Neuronal stem cell (in vitro differentiated cells): Measurements from ENCODE around the gene SPEF2.

Source experiments
- DNase-seq: peaks from one replicate; pipeline ENCODE4 v3.0.0-alpha.2; 2013; ENCODE audit warnings: low spot score
- H2AFZ ChIP-seq: one replicate; pipeline ENCODE4 v1.6.1; 2013; ENCODE audit warnings: mild to moderate bottlenecking, low read length, inconsistent platforms
- H2AK5ac ChIP-seq: 2 replicates; pipeline ENCODE4 v1.6.1; 2013; ENCODE audit warnings: low read depth, mild to moderate bottlenecking, inconsistent platforms, low read length, moderate library complexity, mixed read lengths
- H2BK120ac ChIP-seq: 2 replicates; pipeline ENCODE4 v1.6.1; 2013; ENCODE audit warnings: low read depth, mild to moderate bottlenecking, inconsistent platforms, low read length, moderate library complexity, mixed read lengths
- H2BK12ac ChIP-seq: one replicate; pipeline ENCODE4 v1.6.1; 2013; ENCODE audit warnings: low read length, inconsistent platforms
- H2BK15ac ChIP-seq: 2 replicates; pipeline ENCODE4 v1.6.1; 2013; ENCODE audit warnings: mild to moderate bottlenecking, low read length, inconsistent platforms, mixed read lengths
- H2BK5ac ChIP-seq: one replicate; pipeline ENCODE4 v1.6.1; 2013; ENCODE audit warnings: inconsistent platforms, mild to moderate bottlenecking, low read length, moderate library complexity
- H3K14ac ChIP-seq: one replicate; pipeline ENCODE4 v1.6.1; 2013; ENCODE audit warnings: low read length, inconsistent platforms
- H3K18ac ChIP-seq: 2 replicates; pipeline ENCODE4 v1.6.1; 2013; ENCODE audit warnings: low read length, inconsistent platforms
- H3K23ac ChIP-seq: 2 replicates; pipeline ENCODE4 v1.6.1; 2013; ENCODE audit warnings: low read depth, mild to moderate bottlenecking, mixed read lengths, low read length, inconsistent platforms; ENCODE audit not compliant: poor library complexity
- H3K27ac ChIP-seq: replicated peaks from 3 replicates; pipeline ENCODE4 v1.5.1; 2013; ENCODE audit warnings: low read length, inconsistent platforms
- H3K27me3 ChIP-seq, 3 experiments: 2 replicates each; pipeline ENCODE4 v1.6.1; 2013; ENCODE audit warnings: low read length in 3 of 3, mild to moderate bottlenecking in 2 of 3, inconsistent platforms in 1 of 3, low read depth in 1 of 3, mixed read lengths in 1 of 3, moderate library complexity in 1 of 3; ENCODE audit not compliant: control insufficient read depth in 3 of 3, insufficient read depth in 3 of 3
- H3K36me3 ChIP-seq, 2 donors: replicated peaks in 1 of 2; 2 replicates each; pipeline ENCODE4 v1.6.1; 2013; ENCODE audit warnings: low read length in 2 of 2; ENCODE audit not compliant: control insufficient read depth in 2 of 2, insufficient read depth in 2 of 2
- H3K4ac ChIP-seq: 2 replicates; pipeline ENCODE4 v1.6.1; 2013; ENCODE audit warnings: inconsistent platforms, mild to moderate bottlenecking, low read length, moderate library complexity
- H3K4me1 ChIP-seq, 2 donors: 1 replicate in 1 of 2; 2 replicates in 1 of 2; pipeline ENCODE4 v1.6.1; 2013; ENCODE audit warnings: low read length in 2 of 2, low read depth in 1 of 2; ENCODE audit not compliant: control insufficient read depth in 2 of 2, insufficient read depth in 1 of 2
- H3K4me2 ChIP-seq: one replicate; pipeline ENCODE4 v1.6.1; 2013; ENCODE audit warnings: mild to moderate bottlenecking, low read length, inconsistent platforms; ENCODE audit not compliant: insufficient read depth, poor library complexity, severe bottlenecking
- H3K4me3 ChIP-seq, 2 donors: 2 replicates each; pipeline ENCODE4 v1.5.1; 2013; ENCODE audit warnings: low read length in 2 of 2, mild to moderate bottlenecking in 2 of 2, inconsistent platforms in 1 of 2, moderate library complexity in 1 of 2
- H3K79me1 ChIP-seq: one replicate; pipeline ENCODE4 v1.6.1; 2013; ENCODE audit warnings: low read depth, mild to moderate bottlenecking, inconsistent platforms, low read length, moderate library complexity
- H3K9ac ChIP-seq: one replicate; pipeline ENCODE4 v1.6.1; 2013; ENCODE audit warnings: mild to moderate bottlenecking, low read depth, low read length, inconsistent platforms; ENCODE audit not compliant: poor library complexity
- H3K9me3 ChIP-seq, 2 donors: replicated peaks in 1 of 2; 2 replicates each; pipeline versions ENCODE3 to v1.6.1; 2013; ENCODE audit warnings: low read length in 2 of 2, mild to moderate bottlenecking in 2 of 2, inconsistent platforms in 1 of 2, low read depth in 1 of 2, mixed read lengths in 1 of 2, moderate library complexity in 1 of 2; ENCODE audit not compliant: control insufficient read depth in 2 of 2, insufficient read depth in 1 of 2
- H4K8ac ChIP-seq: one replicate; pipeline ENCODE4 v1.6.1; 2013; ENCODE audit warnings: low read depth, mild to moderate bottlenecking, inconsistent platforms, low read length, moderate library complexity
- H4K91ac ChIP-seq: one replicate; pipeline ENCODE4 v1.6.1; 2013; ENCODE audit warnings: low read length, low read depth, mild to moderate bottlenecking, inconsistent platforms; ENCODE audit not compliant: poor library complexity
- WGBS, 2 donors: extraction: QIAGEN DNeasy Blood & Tissue Kit; methylation state at CpG; one replicate each; pipeline ENCODE4 v1.1.7; 2013; ENCODE audit warnings: missing lambda C conversion rate in 2 of 2, mixed read lengths in 1 of 2; ENCODE audit not compliant: insufficient read length in 2 of 2, insufficient replicate concordance in 1 of 2; ENCODE audit errors: extremely low coverage in 2 of 2; 5-methylcytosine and 5-hydroxymethylcytosine counted together

The SPEF2 gene

GRCh38 chr5:35651002-35651756 lies 33.5 kb downstream of the SPEF2 start:
- no peak overlapping the region for H3K4ac ChIP-seq
- H3K4me1 ChIP-seq: no peaks in the 10 kb centered on the region

GRCh38 chr5:35656721-35657120 lies 39.1 kb downstream of the SPEF2 start:
- Histone ChIP-seq H3K27me3 (no peaks in the 10 kb centered on the region), H4K8ac (no peak overlapping the region), H3K9me3 (no peaks in the 10 kb centered on the region), H4K91ac (no peak overlapping the region), H2BK12ac (no peak overlapping the region), H2AK5ac (no peak overlapping the region), H2BK5ac (no peak overlapping the region), H3K4me1 (no peaks in the 10 kb centered on the region), H2AFZ (no peak overlapping the region), H3K18ac (no peak overlapping the region), H2BK15ac (no peak overlapping the region), H3K4ac (no peak overlapping the region), H3K27ac (no peak overlapping the region), H3K36me3 (no peaks in the 10 kb centered on the region), H3K14ac (no peak overlapping the region), H3K4me2 (no peak overlapping the region), H3K23ac (no peak overlapping the region), H3K9ac (no peak overlapping the region), H3K79me1 (no peaks in the 10 kb centered on the region), H3K4me3 (no peak overlapping the region), H2BK120ac (no peak overlapping the region)
- DNase-seq: no peak

More at GRCh38 chr5:35651002-35651756, 33.5 kb downstream of the SPEF2 start:
- H3K23ac ChIP-seq: no peak overlapping the region
- H2BK5ac ChIP-seq: no peak overlapping the region
- H4K91ac ChIP-seq: no peak overlapping the region
- no peaks in the 10 kb centered on the region for H3K27me3 ChIP-seq
- H3K9me3 ChIP-seq: no peaks in the 10 kb centered on the region
- no peak overlapping the region for H2BK120ac ChIP-seq
- no peak overlapping the region for H3K14ac ChIP-seq
- H4K8ac ChIP-seq: no peak overlapping the region
- H3K79me1 ChIP-seq: no peaks in the 10 kb centered on the region
- no peak overlapping the region for H2BK15ac ChIP-seq
- no peak overlapping the region for H3K4me3 ChIP-seq
- no peak overlapping the region for H2AK5ac ChIP-seq
- H3K27ac ChIP-seq: no peak overlapping the region
- H3K36me3 ChIP-seq: no peaks in the 10 kb centered on the region
- H2AFZ ChIP-seq: no peak overlapping the region
- no CpG with 5 or more reads among the region's 4 CpGs for WGBS, 2 donors
- H3K18ac ChIP-seq: no peak overlapping the region
- DNase-seq: no peak
- no peak overlapping the region for H3K4me2 ChIP-seq
- no peak overlapping the region for H3K9ac ChIP-seq
- no peak overlapping the region for H2BK12ac ChIP-seq

- no peak overlapping the region for H2BK120ac ChIP-seq
- no peak for DNase-seq
- WGBS, 2 donors: no CpG with 5 or more reads among the region's 2 CpGs
- H3K27ac ChIP-seq: no peak overlapping the region
- H3K4ac ChIP-seq: no peak overlapping the region
- H2BK15ac ChIP-seq: no peak overlapping the region
- H3K4me3 ChIP-seq: no peak overlapping the region
- no peaks in the 10 kb centered on the region for H3K27me3 ChIP-seq
- no peaks in the 10 kb centered on the region for H3K9me3 ChIP-seq
- no peak overlapping the region for H2BK12ac ChIP-seq
- no peak overlapping the region for H3K14ac ChIP-seq
- no peak overlapping the region for H3K18ac ChIP-seq
- no peaks in the 10 kb centered on the region for H3K79me1 ChIP-seq
- H3K23ac ChIP-seq: no peak overlapping the region
- H2BK5ac ChIP-seq: no peak overlapping the region
- H3K9ac ChIP-seq: no peak overlapping the region
- no peak overlapping the region for H4K91ac ChIP-seq
- no peak overlapping the region for H2AK5ac ChIP-seq
- H3K4me2 ChIP-seq: no peak overlapping the region
- H3K4me1 ChIP-seq: no peaks in the 10 kb centered on the region
- H2AFZ ChIP-seq: no peak overlapping the region
- H4K8ac ChIP-seq: no peak overlapping the region
- no peaks in the 10 kb centered on the region for H3K36me3 ChIP-seq
Observed at GRCh38 chr5:35657877-35658276, 40.2 kb downstream of the SPEF2 start.

- H3K27me3 ChIP-seq: no peaks in the 10 kb centered on the region
- H2BK12ac ChIP-seq: no peak overlapping the region
- no peaks in the 10 kb centered on the region for H3K79me1 ChIP-seq
- DNase-seq: no peak
- no peaks in the 10 kb centered on the region for H3K9me3 ChIP-seq
- H4K91ac ChIP-seq: no peak overlapping the region
- H3K4me3 ChIP-seq: no peak overlapping the region
- no peak overlapping the region for H3K18ac ChIP-seq
- no peak overlapping the region for H2BK15ac ChIP-seq
- no peak overlapping the region for H3K4ac ChIP-seq
- H2AK5ac ChIP-seq: no peak overlapping the region
- no peaks in the 10 kb centered on the region for H3K36me3 ChIP-seq
- H3K27ac ChIP-seq: no peak overlapping the region
- H3K4me2 ChIP-seq: no peak overlapping the region
- H3K4me1 ChIP-seq: no peaks in the 10 kb centered on the region
- H2AFZ ChIP-seq: no peak overlapping the region
- no peak overlapping the region for H4K8ac ChIP-seq
- H3K14ac ChIP-seq: no peak overlapping the region
- H3K9ac ChIP-seq: no peak overlapping the region
- H3K23ac ChIP-seq: no peak overlapping the region
- H2BK5ac ChIP-seq: no peak overlapping the region
- H2BK120ac ChIP-seq: no peak overlapping the region
Observed at GRCh38 chr5:35659556-35659955, 41.9 kb downstream of the SPEF2 start.
